Lower leg skin (tissue), 3 donors: ENCODE measurements around the gene SRD5A2.

Experiments
- POLR2A ChIP-seq, 2 donors: fragments of 450-650 bp; IDR thresholded peaks; one replicate each; pipeline ENCODE4 v1.6.1; 2016 to 2017; ENCODE audit warnings: antibody characterized with exemption in 2 of 2, mild to moderate bottlenecking in 1 of 2, moderate library complexity in 1 of 2
- TF ChIP-seq, protein P1 (sequence below), 3 donors: fragments of 450-650 bp; IDR thresholded peaks; one replicate each; pipeline ENCODE4 v1.5.1; 2016; ENCODE audit warnings: antibody characterized with exemption in 3 of 3, mild to moderate bottlenecking in 3 of 3, moderate library complexity in 2 of 3

DNA sequence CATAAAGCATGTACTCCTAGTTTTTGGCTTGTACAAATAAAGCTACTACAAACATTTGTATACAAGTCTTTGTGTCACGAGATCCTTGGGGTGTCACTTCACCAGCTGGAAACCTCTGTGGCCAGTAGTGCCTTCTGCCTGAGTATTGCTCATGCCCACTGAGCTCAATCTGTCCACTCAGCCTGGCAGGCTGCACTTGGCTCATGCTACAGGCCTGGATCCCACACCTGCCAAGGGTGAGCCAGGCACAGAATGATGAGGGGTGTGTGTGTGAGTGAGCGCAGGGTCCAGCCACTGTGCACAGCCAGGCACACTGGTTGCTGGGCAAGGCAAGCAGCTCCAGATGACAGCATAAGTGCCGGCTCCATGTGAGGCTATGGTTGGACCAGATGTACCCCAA, 13.1 kb downstream of the SRD5A2 start:
- TF ChIP-seq, protein P1, sequence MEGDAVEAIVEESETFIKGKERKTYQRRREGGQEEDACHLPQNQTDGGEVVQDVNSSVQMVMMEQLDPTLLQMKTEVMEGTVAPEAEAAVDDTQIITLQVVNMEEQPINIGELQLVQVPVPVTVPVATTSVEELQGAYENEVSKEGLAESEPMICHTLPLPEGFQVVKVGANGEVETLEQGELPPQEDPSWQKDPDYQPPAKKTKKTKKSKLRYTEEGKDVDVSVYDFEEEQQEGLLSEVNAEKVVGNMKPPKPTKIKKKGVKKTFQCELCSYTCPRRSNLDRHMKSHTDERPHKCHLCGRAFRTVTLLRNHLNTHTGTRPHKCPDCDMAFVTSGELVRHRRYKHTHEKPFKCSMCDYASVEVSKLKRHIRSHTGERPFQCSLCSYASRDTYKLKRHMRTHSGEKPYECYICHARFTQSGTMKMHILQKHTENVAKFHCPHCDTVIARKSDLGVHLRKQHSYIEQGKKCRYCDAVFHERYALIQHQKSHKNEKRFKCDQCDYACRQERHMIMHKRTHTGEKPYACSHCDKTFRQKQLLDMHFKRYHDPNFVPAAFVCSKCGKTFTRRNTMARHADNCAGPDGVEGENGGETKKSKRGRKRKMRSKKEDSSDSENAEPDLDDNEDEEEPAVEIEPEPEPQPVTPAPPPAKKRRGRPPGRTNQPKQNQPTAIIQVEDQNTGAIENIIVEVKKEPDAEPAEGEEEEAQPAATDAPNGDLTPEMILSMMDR (IDR thresholded peaks at IDR 0.05), result no peak
- TF ChIP-seq POLR2A (IDR thresholded peaks at IDR 0.05), result no peak
